HepG2 (cell line): Measurements from ENCODE around the gene SURF1. TPM values are rescaled to one million over a fixed set of nuclear protein-coding genes. Genes with fewer than 3 reads are reported as not detected.

Experiments
- ARNT2 ChIP-seq: sonication (generic); formaldehyde crosslinking; IDR thresholded peaks from 2 replicates; pipeline ENCODE4 v1.8.0; 2022; ENCODE audit warnings: mild to moderate bottlenecking, low read depth, missing genetic modification reagents, moderate library complexity
- BCLAF1 ChIP-seq: fragments of 450-650 bp; IDR thresholded peaks from 2 replicates; pipeline ENCODE4 v1.6.1; 2017; ENCODE audit warnings: mild to moderate bottlenecking
- EEA1 ChIP-seq: sonication (generic); formaldehyde crosslinking; IDR thresholded peaks from 2 replicates; pipeline ENCODE4 v1.5.1; 2020; ENCODE audit warnings: mild to moderate bottlenecking, missing genetic modification reagents, borderline replicate concordance
- KDM5A ChIP-seq: fragments of 200-600 bp; sonication (generic); IDR thresholded peaks from 2 replicates; pipeline ENCODE4 v1.7.0; 2018; ENCODE audit warnings: antibody characterized with exemption, mild to moderate bottlenecking, low read length, borderline replicate concordance
- KLF12 ChIP-seq: sonication (generic); formaldehyde crosslinking; IDR thresholded peaks from 2 replicates; pipeline ENCODE4 v1.4.0; 2020; ENCODE audit warnings: missing genetic modification reagents, borderline replicate concordance
- NFYB ChIP-seq: sonication (generic); formaldehyde crosslinking; IDR thresholded peaks from 2 replicates; pipeline ENCODE4 v1.4.0; 2020; ENCODE audit warnings: missing genetic modification reagents
- PREB ChIP-seq: sonication (generic); formaldehyde crosslinking; IDR thresholded peaks from 2 replicates; pipeline ENCODE4 v1.4.0; 2020; ENCODE audit warnings: missing genetic modification reagents
- RBAK ChIP-seq: sonication (generic); formaldehyde crosslinking; IDR thresholded peaks from 2 replicates; pipeline ENCODE4 v1.5.1; 2020; ENCODE audit warnings: mild to moderate bottlenecking, missing genetic modification reagents
- RBFOX2 ChIP-seq: fragments of 200-400 bp; formaldehyde crosslinking; IDR thresholded peaks from 2 replicates; pipeline ENCODE4 v1.6.1; 2017; ENCODE audit warnings: low read depth, mild to moderate bottlenecking, low read length
- SKI ChIP-seq: fragments of 450-650 bp; IDR thresholded peaks from one replicate; pipeline ENCODE4 v1.6.1; 2018; ENCODE audit warnings: mild to moderate bottlenecking; ENCODE audit not compliant: partially characterized antibody
- SP5 ChIP-seq: IDR thresholded peaks from 2 replicates; pipeline ENCODE4 v1.6.1; 2016; ENCODE audit warnings: low read depth, borderline replicate concordance
- SPEN ChIP-seq: sonication (generic); formaldehyde crosslinking; IDR thresholded peaks from 2 replicates; pipeline ENCODE4 v1.5.1; 2020; ENCODE audit warnings: low read depth, mild to moderate bottlenecking, missing genetic modification reagents
- TFDP2 ChIP-seq: sonication (generic); formaldehyde crosslinking; IDR thresholded peaks from 2 replicates; pipeline ENCODE4 v1.4.0; 2020; ENCODE audit warnings: missing genetic modification reagents
- THAP7 ChIP-seq: sonication (generic); formaldehyde crosslinking; IDR thresholded peaks from 2 replicates; pipeline ENCODE4 v1.8.1; 2023; ENCODE audit warnings: mild to moderate bottlenecking, missing genetic modification reagents
- TRAFD1 ChIP-seq: sonication (generic); formaldehyde crosslinking; IDR thresholded peaks from 2 replicates; pipeline ENCODE4 v1.5.1; 2020; ENCODE audit warnings: missing genetic modification reagents, mild to moderate bottlenecking, borderline replicate concordance
- ZC3H13 ChIP-seq: sonication (generic); formaldehyde crosslinking; IDR thresholded peaks from 2 replicates; pipeline ENCODE4 v1.8.1; 2023; ENCODE audit warnings: mild to moderate bottlenecking, missing genetic modification reagents, moderate library complexity
- ZNF275 ChIP-seq: sonication (generic); formaldehyde crosslinking; IDR thresholded peaks from 2 replicates; pipeline ENCODE4 v1.8.0; 2022; ENCODE audit warnings: missing genetic modification reagents, mild to moderate bottlenecking, inconsistent platforms, borderline replicate concordance
- ZNF597 ChIP-seq: sonication (generic); formaldehyde crosslinking; IDR thresholded peaks from 2 replicates; pipeline ENCODE4 v1.5.0; 2020; ENCODE audit warnings: missing genetic modification reagents
- ZNF605 ChIP-seq: sonication (generic); formaldehyde crosslinking; IDR thresholded peaks from 2 replicates; pipeline ENCODE4 v1.8.0; 2022; ENCODE audit warnings: mild to moderate bottlenecking, missing genetic modification reagents
- ZSCAN31 ChIP-seq: sonication (generic); formaldehyde crosslinking; IDR thresholded peaks from 2 replicates; pipeline ENCODE4 v1.5.0; 2020; ENCODE audit warnings: low read depth, mild to moderate bottlenecking, missing genetic modification reagents
- polyA plus RNA-seq, 8 experiments: library from polyadenylated mRNA; depleted of rRNA in 3 of 8; stranded (reverse) in 7 of 8; unstranded in 1 of 8; fragments of >200 nt; fragmentation: Illumina TruSeq in 4 of 8; extraction: Trizol in 4 of 8; gene quantifications; 2 replicates each; pipeline versions ENCODE4 v1.2.1 to v1.2.3, GENCODE V29; 2011 to 2016; ENCODE audit warnings: low read depth in 4 of 8, missing spikeins in 1 of 8, mixed read lengths in 1 of 8; ENCODE audit not compliant: insufficient read depth in 1 of 8
- total RNA-seq, 5 experiments: library from RNA; depleted of rRNA; stranded (reverse); fragments of >200 nt; fragmentation: Illumina TruSeq; extraction: Trizol; gene quantifications; 2 replicates each; pipeline ENCODE4 v1.2.3, GENCODE V29; 2016; ENCODE audit warnings: low read depth in 1 of 5

SURF1 gene
- total and polyA plus RNA-seq, 2 of the 13 experiments (the other 11 are each of a cell fraction or from before 2014, with no cell fraction given), result 17.8 to 40.7 TPM

- TF ChIP-seq TFDP2 (no peak), EEA1 (no peak), ZNF597 (no peak), ZNF605 (CRISPR knock-in tag) (no peak), TRAFD1 (no peak), SP5 (CRISPR knock-in tag) (no peak), ZNF275 (CRISPR knock-in tag) (no peak), THAP7 (no peak), KLF12 (no peak), RBFOX2 (0 out of 2 replicates have a peak, but pooled peaks have one; percentile 33), ZSCAN31 (CRISPR knock-in tag) (0 out of 2 replicates have a peak, but pooled peaks have one; percentile 39), PREB (CRISPR knock-in tag) (no peak), SKI (no peak), RBAK (no peak), KDM5A (no peak), ZC3H13 (no peak), BCLAF1 (no peak), SPEN (CRISPR knock-in tag) (no peak), ARNT2 (CRISPR knock-in tag) (no peak), NFYB (CRISPR knock-in tag) (no peak)
Observed at GRCh38 chr9:133342570-133342969, 13.7 kb downstream of the SURF1 start (continued).
